GM12878 (cell line): ENCODE data around the gene DNAJB2. TPM values are rescaled to one million over a fixed set of nuclear protein-coding genes. Genes with fewer than 3 reads are reported as not detected.

Experiments used
- BHLHE40 ChIP-seq, 2 experiments: fragments of 450-650 bp in 1 of 2; IDR thresholded peaks; 2 replicates each; pipeline ENCODE4 v1.6.1; 2011 to 2017; ENCODE audit warnings: low read depth in 2 of 2, borderline replicate concordance in 1 of 2, improper control_type of control experiment in 1 of 2, low read length in 1 of 2, mild to moderate bottlenecking in 1 of 2
- IRF3 ChIP-seq: fragments of 450-650 bp; IDR thresholded peaks from 2 replicates; pipeline ENCODE4 v1.6.1; 2014; ENCODE audit warnings: mild to moderate bottlenecking
- MTA3 ChIP-seq: IDR thresholded peaks from 2 replicates; pipeline ENCODE4 v1.6.1; 2012; ENCODE audit warnings: low read length, inconsistent platforms, borderline replicate concordance
- MXI1 ChIP-seq: fragments of 150-350 bp; IDR thresholded peaks from 2 replicates; pipeline ENCODE4 v1.6.1; 2011; ENCODE audit warnings: low read depth, mild to moderate bottlenecking, inconsistent platforms, low read length, improper control_type of control experiment
- NR2F1 ChIP-seq: fragments of 450-650 bp; conservative IDR thresholded peaks from 2 replicates; pipeline ENCODE4 v1.6.1; 2017; ENCODE audit warnings: mild to moderate bottlenecking
- PAX8 ChIP-seq: fragments of 450-650 bp; IDR thresholded peaks from 2 replicates; pipeline ENCODE4 v1.6.1; 2017; ENCODE audit warnings: mild to moderate bottlenecking, moderate library complexity
- PRDM15 ChIP-seq: fragments of 450-650 bp; formaldehyde crosslinking; IDR thresholded peaks from 2 replicates; pipeline ENCODE4 v1.4.0; 2020; ENCODE audit warnings: mild to moderate bottlenecking, moderate library complexity
- SMAD1 ChIP-seq: fragments of 450-650 bp; IDR thresholded peaks from 2 replicates; pipeline ENCODE4 v1.6.1; 2018; ENCODE audit warnings: mild to moderate bottlenecking, low read depth; ENCODE audit not compliant: partially characterized antibody
- TARDBP ChIP-seq: IDR thresholded peaks from 2 replicates; pipeline ENCODE4 v1.6.1; 2016; ENCODE audit warnings: borderline replicate concordance
- ZBED1 ChIP-seq: IDR thresholded peaks from 2 replicates; pipeline ENCODE4 v1.6.1; 2016; ENCODE audit warnings: borderline replicate concordance
- ZNF207 ChIP-seq: fragments of 450-650 bp; IDR thresholded peaks from 2 replicates; pipeline ENCODE4 v1.6.1; 2014; ENCODE audit warnings: antibody characterized with exemption, mild to moderate bottlenecking, borderline replicate concordance
- ZNF24 ChIP-seq: fragments of 450-650 bp; IDR thresholded peaks from 2 replicates; pipeline ENCODE4 v1.6.1; 2017; ENCODE audit warnings: antibody characterized with exemption, mild to moderate bottlenecking
- polyA plus RNA-seq, 11 experiments: library from polyadenylated mRNA; depleted of rRNA in 4 of 11; unstranded in 6 of 11; stranded (reverse) in 5 of 11; fragments of >200 nt; fragmentation: Nextera tagmentation in 4 of 11; fragmentation: Illumina TruSeq in 1 of 11; extraction: Ambion mirVana in 4 of 11; extraction: Trizol in 1 of 11; gene quantifications; 1 replicate in 1 of 11; 2 replicates in 10 of 11; pipeline versions ENCODE4 v1.2.1 to v1.2.3, GENCODE V29; 2011 to 2016; ENCODE audit warnings: inconsistent platforms in 2 of 11, missing spikeins in 2 of 11, low read depth in 1 of 11
- total RNA-seq, 4 experiments: library from RNA; depleted of rRNA in 3 of 4; stranded (reverse); fragments of >200 nt in 3 of 4; fragmentation: Illumina TruSeq in 1 of 4; extraction: Trizol in 1 of 4; gene quantifications; 2 replicates each; pipeline versions ENCODE4 v1.2.1 to v1.2.3, GENCODE V29; 2013 to 2021
- TF ChIP-seq, protein P1 (sequence below): fragments of 450-650 bp; formaldehyde crosslinking; IDR thresholded peaks from 2 replicates; pipeline ENCODE4 v1.5.0; 2022; ENCODE audit warnings: mild to moderate bottlenecking, missing genetic modification characterization
- TF ChIP-seq, protein P2 (sequence below): IDR thresholded peaks from 2 replicates; pipeline ENCODE4 v1.6.1; 2012; ENCODE audit warnings: mild to moderate bottlenecking, low read depth, low read length

Gene DNAJB2
- total and polyA plus RNA-seq, 10 of the 15 experiments (the other 5 are each of a cell fraction or from before 2014, with no cell fraction given): 0.26 to 36.5 (median 12.5) TPM

GRCh38 chr2:219254590-219255201 is 24.5 kb upstream of the DNAJB2 start (continued):
- TF ChIP-seq IRF3 (no peak), MXI1 (no peak), SMAD1 (no peak), ZNF207 (no peak), PRDM15 (CRISPR knock-in tag) (no peak), ZBED1 (no peak), TARDBP (no peak), ZNF24 (no peak), PAX8 (no peak), MTA3 (no peak), NR2F1 (no peak), BHLHE40 (IDR thresholded peaks at IDR 0.05; ENCODE audit: borderline replicate concordance in 1 of 2, low read depth in 2 of 2, low read length in 1 of 2) (0 out of 4 replicates have a peak, but pooled peaks of 1 of the 2 experiments have one; percentile 2)
- TF ChIP-seq, protein P1, sequence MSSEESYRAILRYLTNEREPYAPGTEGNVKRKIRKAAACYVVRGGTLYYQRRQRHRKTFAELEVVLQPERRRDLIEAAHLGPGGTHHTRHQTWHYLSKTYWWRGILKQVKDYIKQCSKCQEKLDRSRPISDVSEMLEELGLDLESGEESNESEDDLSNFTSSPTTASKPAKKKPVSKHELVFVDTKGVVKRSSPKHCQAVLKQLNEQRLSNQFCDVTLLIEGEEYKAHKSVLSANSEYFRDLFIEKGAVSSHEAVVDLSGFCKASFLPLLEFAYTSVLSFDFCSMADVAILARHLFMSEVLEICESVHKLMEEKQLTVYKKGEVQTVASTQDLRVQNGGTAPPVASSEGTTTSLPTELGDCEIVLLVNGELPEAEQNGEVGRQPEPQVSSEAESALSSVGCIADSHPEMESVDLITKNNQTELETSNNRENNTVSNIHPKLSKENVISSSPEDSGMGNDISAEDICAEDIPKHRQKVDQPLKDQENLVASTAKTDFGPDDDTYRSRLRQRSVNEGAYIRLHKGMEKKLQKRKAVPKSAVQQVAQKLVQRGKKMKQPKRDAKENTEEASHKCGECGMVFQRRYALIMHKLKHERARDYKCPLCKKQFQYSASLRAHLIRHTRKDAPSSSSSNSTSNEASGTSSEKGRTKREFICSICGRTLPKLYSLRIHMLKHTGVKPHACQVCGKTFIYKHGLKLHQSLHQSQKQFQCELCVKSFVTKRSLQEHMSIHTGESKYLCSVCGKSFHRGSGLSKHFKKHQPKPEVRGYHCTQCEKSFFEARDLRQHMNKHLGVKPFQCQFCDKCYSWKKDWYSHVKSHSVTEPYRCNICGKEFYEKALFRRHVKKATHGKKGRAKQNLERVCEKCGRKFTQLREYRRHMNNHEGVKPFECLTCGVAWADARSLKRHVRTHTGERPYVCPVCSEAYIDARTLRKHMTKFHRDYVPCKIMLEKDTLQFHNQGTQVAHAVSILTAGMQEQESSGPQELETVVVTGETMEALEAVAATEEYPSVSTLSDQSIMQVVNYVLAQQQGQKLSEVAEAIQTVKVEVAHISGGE: no peak
- TF ChIP-seq, protein P2, sequence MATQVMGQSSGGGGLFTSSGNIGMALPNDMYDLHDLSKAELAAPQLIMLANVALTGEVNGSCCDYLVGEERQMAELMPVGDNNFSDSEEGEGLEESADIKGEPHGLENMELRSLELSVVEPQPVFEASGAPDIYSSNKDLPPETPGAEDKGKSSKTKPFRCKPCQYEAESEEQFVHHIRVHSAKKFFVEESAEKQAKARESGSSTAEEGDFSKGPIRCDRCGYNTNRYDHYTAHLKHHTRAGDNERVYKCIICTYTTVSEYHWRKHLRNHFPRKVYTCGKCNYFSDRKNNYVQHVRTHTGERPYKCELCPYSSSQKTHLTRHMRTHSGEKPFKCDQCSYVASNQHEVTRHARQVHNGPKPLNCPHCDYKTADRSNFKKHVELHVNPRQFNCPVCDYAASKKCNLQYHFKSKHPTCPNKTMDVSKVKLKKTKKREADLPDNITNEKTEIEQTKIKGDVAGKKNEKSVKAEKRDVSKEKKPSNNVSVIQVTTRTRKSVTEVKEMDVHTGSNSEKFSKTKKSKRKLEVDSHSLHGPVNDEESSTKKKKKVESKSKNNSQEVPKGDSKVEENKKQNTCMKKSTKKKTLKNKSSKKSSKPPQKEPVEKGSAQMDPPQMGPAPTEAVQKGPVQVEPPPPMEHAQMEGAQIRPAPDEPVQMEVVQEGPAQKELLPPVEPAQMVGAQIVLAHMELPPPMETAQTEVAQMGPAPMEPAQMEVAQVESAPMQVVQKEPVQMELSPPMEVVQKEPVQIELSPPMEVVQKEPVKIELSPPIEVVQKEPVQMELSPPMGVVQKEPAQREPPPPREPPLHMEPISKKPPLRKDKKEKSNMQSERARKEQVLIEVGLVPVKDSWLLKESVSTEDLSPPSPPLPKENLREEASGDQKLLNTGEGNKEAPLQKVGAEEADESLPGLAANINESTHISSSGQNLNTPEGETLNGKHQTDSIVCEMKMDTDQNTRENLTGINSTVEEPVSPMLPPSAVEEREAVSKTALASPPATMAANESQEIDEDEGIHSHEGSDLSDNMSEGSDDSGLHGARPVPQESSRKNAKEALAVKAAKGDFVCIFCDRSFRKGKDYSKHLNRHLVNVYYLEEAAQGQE: no peak
